ENCODE data around the gene ATPAF2.
A peak's percentile ranks its signal among the peaks of the same experiment; 100 is the strongest.

Gene ATPAF2

GRCh38 chr17:18041776-18042175 lies 2.8 kb upstream of the ATPAF2 start:
- TF ChIP-seq CTCF (IDR thresholded peaks at IDR 0.05; ENCODE audit: extremely low read depth, insufficient read depth, missing control alignments), result no peak
- in situ Hi-C loops (cut with MboI; ENCODE audit: low pct_unique_long_range_greater_than_20kb, low sequenced_read_pairs, unreplicated experiment), result no loop called here
- DNase-seq (ENCODE audit: low spot score), result no peak

GRCh38 chr17:18040261-18040858 lies 1.4 kb upstream of the ATPAF2 start:
- no peak for TF ChIP-seq CTCF (IDR thresholded peaks at IDR 0.05; ENCODE audit: extremely low read depth, insufficient read depth, missing control alignments)
- in situ Hi-C loops (cut with MboI; ENCODE audit: low pct_unique_long_range_greater_than_20kb, low sequenced_read_pairs, unreplicated experiment), result no loop called here
- no peak for DNase-seq (ENCODE audit: low spot score)

- peak; percentile 75 for DNase-seq (ENCODE audit: low spot score)
- in situ Hi-C loops (cut with MboI; ENCODE audit: low pct_unique_long_range_greater_than_20kb, low sequenced_read_pairs, unreplicated experiment), result loop anchor here (10.0 kb wide), 1 partner anchor 155 kb away; no protein-coding TSS in a partner anchor
These were observed 730 bp upstream of the ATPAF2 start for GRCh38 chr17:18039535-18040260.

GRCh38 chr17:18038149-18038850 lies 668 bp downstream of the ATPAF2 start:
- in situ Hi-C loops (cut with MboI; ENCODE audit: low pct_unique_long_range_greater_than_20kb, low sequenced_read_pairs, unreplicated experiment), result loop anchor here (10.0 kb wide), 1 partner anchor 153 kb away; no protein-coding TSS in a partner anchor
- DNase-seq (ENCODE audit: low spot score), result no peak
- TF ChIP-seq CTCF (IDR thresholded peaks at IDR 0.05; ENCODE audit: extremely low read depth, insufficient read depth, missing control alignments), result no peak

More at GRCh38 chr17:18039535-18040260, 730 bp upstream of the ATPAF2 start:
- peak; percentile 16 for TF ChIP-seq CTCF (IDR thresholded peaks at IDR 0.05; ENCODE audit: extremely low read depth, insufficient read depth, missing control alignments)

- in situ Hi-C loops (cut with MboI; ENCODE audit: low pct_unique_long_range_greater_than_20kb, low sequenced_read_pairs, unreplicated experiment), result loop anchor here (10.0 kb wide), 1 partner anchor 153 kb away; no protein-coding TSS in a partner anchor
- TF ChIP-seq CTCF (IDR thresholded peaks at IDR 0.05; ENCODE audit: extremely low read depth, insufficient read depth, missing control alignments), result no peak
- DNase-seq (ENCODE audit: low spot score), result no peak
These were observed 1.5 kb downstream of the ATPAF2 start for GRCh38 chr17:18037486-18037885.

- TF ChIP-seq CTCF (IDR thresholded peaks at IDR 0.05; ENCODE audit: extremely low read depth, insufficient read depth, missing control alignments), result no peak
- in situ Hi-C loops (cut with MboI; ENCODE audit: low pct_unique_long_range_greater_than_20kb, low sequenced_read_pairs, unreplicated experiment), result loop anchor here (10.0 kb wide), 1 partner anchor 151 kb away; no protein-coding TSS in a partner anchor
- no peak for DNase-seq (ENCODE audit: low spot score)
These were observed 3.3 kb downstream of the ATPAF2 start for GRCh38 chr17:18035704-18036103.
